Measurements from ENCODE around the gene CYP27B1.

CYP27B1 gene

GRCh38 chr12:57765003-57765697 is 1.7 kb downstream of the CYP27B1 start:
- no peak for DNase-seq

- DNase-seq, result no peak
Measured at GRCh38 chr12:57764662-57765002, 2.2 kb downstream of the CYP27B1 start.

- DNase-seq, result no peak
Measured at GRCh38 chr12:57763881-57764661, 2.8 kb downstream of the CYP27B1 start.

- no peak for DNase-seq
Measured at GRCh38 chr12:57762463-57762862, 4.4 kb downstream of the CYP27B1 start.

GRCh38 chr12:57761391-57761998 is 5.4 kb downstream of the CYP27B1 start:
- no peak for DNase-seq

DNA sequence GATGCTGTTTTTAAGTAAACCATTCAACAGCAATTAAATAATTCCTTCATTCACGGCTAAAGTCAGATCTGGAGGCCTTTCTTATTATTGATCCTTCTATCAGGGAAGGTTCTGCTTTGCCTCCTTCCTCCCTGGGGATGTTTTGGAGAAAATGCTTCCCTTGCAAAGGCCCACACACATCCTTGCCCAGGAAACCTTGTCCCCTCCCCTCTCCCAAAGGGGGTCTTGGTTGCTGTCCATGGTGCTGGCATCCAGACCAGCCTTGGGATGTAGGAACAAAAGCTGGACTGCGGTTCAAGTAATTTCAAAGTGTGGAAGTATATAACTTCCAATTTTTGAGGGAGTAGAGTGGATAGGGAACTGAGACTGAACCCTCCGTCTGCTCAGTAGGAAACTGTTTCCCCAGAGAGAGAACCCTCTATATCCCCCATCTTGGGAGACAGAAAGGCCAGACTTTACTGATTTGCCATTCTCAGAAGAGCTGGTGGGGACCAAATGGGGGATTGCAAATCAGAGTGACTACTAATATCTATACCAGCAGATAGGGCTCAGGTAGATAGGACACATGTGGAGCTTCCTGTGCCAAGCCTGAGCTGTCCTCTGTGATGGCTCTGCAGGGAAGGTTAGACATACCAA is 6.4 kb downstream of the CYP27B1 start:
- no peak for DNase-seq

DNA sequence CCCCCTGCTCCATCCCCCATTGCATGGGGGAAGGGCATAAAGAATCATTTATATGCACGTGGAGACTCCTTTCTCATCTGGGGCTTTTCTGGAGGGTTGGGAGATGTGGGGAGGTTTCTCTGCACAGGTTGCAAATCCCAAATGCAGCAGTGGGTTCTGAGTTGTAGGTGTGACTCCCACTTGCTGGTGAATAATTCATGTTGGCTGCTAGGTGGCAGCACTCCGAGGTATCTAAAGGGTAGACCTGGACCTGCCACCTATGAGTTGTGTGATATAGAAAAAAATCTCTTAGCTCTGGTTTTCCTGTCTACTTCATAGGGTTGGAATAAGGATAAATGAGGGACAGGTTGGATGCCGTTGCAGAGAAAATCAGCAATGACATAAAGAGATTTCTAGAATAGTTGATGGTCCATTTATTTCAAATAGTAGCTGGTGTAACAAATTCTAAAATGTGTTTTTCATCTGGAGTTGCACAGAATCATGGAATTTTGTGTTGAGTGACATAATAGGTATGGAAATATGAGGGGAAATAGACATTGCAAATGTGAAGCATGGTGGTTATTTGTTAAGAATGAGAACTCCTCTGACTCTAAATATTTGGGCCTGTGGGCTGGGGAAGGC is 7.4 kb downstream of the CYP27B1 start:
- no peak for DNase-seq

DNA sequence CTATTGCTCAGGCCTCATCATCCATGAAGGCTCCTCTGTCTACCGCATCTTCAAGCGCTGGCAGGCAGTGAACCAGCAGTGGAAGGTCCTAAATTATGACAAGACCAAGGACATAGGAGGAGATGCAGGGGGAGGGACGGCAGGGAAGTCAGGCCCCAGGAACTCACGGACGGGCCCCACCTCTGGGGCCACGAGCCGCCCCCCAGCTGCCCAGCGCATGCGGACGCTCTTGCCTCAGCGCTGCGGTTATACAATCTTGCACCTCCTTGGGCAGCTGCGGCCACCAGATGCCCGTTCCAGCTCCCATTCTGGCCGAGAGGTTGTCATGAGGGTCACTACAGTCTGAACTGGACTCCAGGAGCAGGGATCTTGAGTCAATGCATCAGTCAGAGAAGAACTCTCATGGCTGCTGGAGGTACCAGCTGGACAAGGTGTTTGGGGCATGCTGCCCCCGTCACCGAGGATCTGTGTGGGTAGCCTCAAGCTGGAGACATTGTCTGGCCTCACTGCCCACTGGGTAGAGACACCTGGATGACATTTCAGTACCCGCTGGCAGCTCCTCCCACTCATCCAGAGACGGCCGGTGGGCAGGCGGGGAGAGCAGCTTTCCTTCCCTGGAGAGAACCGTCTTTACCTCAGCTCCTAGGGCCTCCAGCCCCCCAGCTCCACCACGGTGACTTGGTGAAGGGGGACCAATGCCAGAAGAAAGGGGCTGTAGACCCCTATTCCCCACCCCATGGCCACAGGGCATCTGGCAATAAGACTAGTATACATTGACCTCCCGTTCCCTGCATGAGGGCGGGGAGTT is 8.1 kb downstream of the CYP27B1 start:
- DNase-seq, result no peak

DNA sequence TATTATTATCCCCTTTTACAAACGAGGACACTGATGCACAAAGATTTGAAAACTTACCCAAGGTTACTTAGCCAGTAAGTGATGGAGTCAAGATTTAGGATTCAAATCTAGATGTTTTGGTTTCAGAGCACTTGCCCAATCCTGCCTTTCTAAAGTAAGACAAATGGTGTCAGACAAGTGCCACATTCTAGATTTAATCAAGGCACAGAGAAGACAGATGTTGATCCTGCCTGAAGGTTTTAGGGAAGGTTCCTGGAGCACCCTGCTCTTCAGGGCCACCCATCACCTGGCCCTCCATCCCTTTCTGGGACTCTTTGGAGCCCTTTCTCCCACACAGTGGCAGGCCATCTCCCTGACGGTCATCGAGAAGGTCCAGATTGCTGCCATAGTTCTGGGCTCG is 9.1 kb downstream of the CYP27B1 start:
- no peak for DNase-seq

DNA sequence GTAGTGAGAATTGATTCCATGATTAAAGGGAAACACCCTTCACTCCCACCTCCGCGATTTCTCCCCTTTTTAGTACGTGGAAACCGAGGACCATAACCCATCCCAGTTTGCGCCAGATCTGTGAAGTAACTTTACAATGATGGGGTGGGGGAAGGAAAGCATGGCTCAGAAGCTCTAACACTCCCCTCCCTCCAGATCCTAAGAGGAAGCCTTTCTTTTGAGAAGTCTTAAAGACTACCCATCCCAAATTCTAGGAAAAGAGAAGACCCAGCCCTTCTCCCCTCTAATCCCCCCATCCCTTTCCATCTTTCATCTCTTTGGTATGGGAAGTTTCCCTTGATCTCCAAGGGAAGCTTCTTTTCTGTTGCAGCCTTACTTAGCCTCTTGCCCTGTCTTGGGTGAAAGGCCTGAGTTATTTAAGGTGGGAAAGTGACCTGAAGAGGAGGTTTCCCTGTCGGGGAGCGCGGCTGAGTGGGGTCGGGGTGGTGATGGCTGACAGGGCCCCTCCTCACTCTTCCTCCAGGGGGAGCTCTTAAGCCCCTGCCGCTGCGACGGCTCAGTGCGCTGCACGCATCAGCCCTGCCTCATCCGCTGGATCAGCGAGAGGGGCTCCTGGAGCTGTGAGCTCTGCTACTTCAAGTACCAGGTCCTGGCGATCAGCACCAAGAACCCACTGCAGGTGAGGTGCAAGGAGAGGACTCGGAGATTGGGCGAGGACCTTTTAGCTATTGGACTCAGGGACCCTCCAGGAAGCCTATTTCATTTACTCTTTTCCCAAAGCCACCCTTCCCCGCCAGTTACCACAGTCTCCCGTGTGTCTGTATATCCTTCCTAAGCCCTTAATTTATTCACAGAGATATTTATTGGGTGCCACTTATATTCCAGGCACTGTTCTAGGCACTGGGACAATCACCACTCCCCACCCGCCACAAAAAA is 10.2 kb downstream of the CYP27B1 start:
- DNase-seq, result peak; percentile 64

- DNase-seq, result no peak
Measured at GRCh38 chr12:57755454-57756372, 11.2 kb downstream of the CYP27B1 start.

DNA sequence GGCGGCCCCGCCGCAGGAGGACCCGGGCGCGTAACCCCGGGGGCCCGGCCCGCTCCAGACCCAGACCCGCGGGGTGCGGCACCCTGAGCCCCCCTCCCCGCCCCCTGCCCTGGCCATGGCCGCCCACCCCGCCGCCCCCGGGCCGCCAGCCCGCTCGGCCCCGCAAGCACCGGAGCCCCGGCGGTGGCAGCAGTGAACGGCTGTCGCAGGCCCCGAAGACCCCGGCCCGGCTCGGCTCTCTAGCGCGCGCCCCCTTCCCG is 11.8 kb downstream of the CYP27B1 start:
- no peak for DNase-seq

DNA sequence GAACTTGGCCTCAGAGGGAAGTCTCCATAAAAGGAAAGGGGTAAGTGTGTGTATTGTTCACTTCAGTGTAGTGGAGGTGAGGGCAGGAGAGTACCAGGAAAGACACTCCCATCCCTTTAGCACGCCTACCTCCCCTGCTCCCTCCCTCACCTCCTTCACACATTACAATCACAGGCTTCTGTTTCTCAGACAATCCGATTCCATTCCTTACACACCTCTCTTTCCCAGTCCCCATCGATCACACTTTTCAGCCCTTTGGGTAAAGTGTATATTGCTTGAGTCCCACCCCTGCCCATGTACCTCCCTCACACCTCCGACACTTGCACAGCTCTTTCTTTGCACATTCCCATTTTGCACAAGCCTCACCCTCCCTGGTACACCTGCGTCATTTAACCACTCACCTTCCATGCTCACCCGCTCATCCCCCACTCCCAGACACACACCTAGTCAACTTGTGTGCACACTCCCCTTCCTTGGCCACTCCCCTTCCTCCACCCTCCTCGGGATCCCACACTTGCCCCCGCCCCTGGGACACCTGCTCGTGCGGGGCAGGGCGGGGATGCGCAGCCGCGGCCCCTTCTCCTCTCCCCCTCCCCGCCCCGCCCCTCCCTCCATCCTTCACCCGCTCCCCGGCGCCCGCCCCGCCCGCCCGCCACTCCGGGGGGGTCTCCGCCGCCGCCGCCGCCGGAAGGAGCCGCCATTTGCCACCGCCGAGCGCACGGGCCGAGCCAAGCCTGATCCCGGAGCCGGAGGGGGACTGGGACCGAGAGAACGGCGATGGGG is 12.3 kb downstream of the CYP27B1 start, which contains the start of gene MARCHF9:
TSS of gene MARCHF9 (plus strand) at position 693 of the 783 bp plus-strand sequence. CDS start 426 bp downstream, outside the sequence.
- peak; percentile 83 for DNase-seq

DNA sequence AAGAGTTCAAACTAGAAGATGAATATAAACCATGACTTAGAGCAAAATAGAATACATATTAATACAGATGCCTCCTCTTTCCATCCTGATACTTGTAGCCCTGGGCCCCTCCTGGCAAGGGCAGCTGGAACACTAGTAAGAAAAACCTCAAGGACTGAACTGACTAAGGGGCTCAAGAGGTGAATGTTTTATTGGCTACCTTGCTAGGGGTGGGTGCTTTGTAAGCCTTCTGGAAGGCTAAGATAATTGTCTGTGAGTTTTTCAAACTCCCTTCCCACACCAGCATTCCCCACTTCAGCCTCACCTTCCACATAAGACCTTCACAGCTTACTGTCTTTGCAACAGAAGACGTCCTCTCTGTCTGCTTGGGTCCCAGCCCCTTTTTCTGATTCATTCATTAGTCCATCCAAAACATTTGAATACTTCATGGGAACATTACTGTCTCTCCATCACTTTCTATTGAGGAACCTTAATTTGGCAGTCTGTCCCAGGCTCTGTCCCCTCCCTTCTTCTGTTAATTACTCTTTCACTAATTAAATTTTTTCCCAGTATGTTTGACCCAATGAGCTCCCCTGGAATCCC is 13.0 kb downstream of the CYP27B1 start:
- DNase-seq, result no peak

DNA sequence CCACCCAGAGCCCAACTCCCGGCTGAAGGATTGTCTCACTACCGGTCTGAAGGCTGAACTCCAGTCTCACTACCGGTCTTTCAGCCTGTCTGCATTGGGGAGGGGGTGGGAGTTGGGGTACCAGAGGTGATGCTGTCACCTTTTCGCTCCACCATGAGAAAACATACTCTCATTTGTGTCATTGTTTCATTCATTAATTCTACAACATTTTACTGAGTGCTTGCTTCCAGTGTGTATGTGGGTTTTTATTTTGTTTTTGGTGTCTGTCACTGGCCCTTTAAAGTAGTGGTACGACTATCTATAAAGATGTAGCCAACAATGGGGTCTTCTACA is 14.2 kb downstream of the CYP27B1 start:
- DNase-seq, result no peak

- DNase-seq, result peak; percentile 95
Measured at GRCh38 chr12:57751788-57752667, 14.8 kb downstream of the CYP27B1 start, which contains the start of gene CDK4. Gene CDK4, minus strand, starts transcription at chr12:57752310. Its CDS starts 593 bp downstream, at chr12:57751717.

- no peak for DNase-seq
Measured at GRCh38 chr12:57751432-57751787, 15.5 kb downstream of the CYP27B1 start.
